Endodermal cell (in vitro differentiated cells): ENCODE data around the gene PSME3IP1. TPM values are rescaled to one million over a fixed set of nuclear protein-coding genes. Genes with fewer than 3 reads are reported as not detected.
A peak's percentile ranks its signal among the peaks of the same experiment; 100 is the strongest.

Experiments
- DNase-seq: peaks from one replicate; pipeline ENCODE4 v3.0.0-alpha.2; 2017
- H3K27ac ChIP-seq: 2 replicates; pipeline ENCODE4 v1.5.1; 2013; ENCODE audit warnings: mild to moderate bottlenecking, low read depth, low read length, moderate library complexity
- H3K27me3 ChIP-seq: 2 replicates; pipeline ENCODE4 v1.6.1; 2013; ENCODE audit warnings: mild to moderate bottlenecking, low read length, moderate library complexity; ENCODE audit not compliant: insufficient read depth, control insufficient read depth, poor library complexity, severe bottlenecking
- H3K36me3 ChIP-seq: 2 replicates; pipeline ENCODE4 v1.7.0; 2013; ENCODE audit warnings: mild to moderate bottlenecking, low read length, moderate library complexity; ENCODE audit not compliant: control insufficient read depth, insufficient read depth
- H3K4me1 ChIP-seq: one replicate; pipeline ENCODE4 v1.7.0; 2013; ENCODE audit warnings: low read length; ENCODE audit not compliant: control insufficient read depth, insufficient read depth
- H3K4me3 ChIP-seq: 2 replicates; pipeline ENCODE4 v1.5.1; 2013; ENCODE audit warnings: mild to moderate bottlenecking, low read length, moderate library complexity
- H3K9ac ChIP-seq: 2 replicates; pipeline ENCODE4 v1.6.1; 2013; ENCODE audit warnings: mild to moderate bottlenecking, low read length, moderate library complexity; ENCODE audit not compliant: poor library complexity, severe bottlenecking; ENCODE audit errors: extremely low read depth
- H3K9me3 ChIP-seq: 2 replicates; pipeline ENCODE4 v1.6.1; 2013; ENCODE audit warnings: mild to moderate bottlenecking, low read length, moderate library complexity; ENCODE audit not compliant: control insufficient read depth
- H3K27ac Mint-ChIP-seq: 2 replicates; pipeline ENCODE4 v1.8.0; 2020; ENCODE audit warnings: mixed read lengths
- H3K27me3 Mint-ChIP-seq: 2 replicates; pipeline ENCODE4 v1.8.0; 2021; ENCODE audit warnings: mild to moderate bottlenecking, mixed read lengths; ENCODE audit not compliant: insufficient read depth
- H3K36me3 Mint-ChIP-seq: 2 replicates; pipeline ENCODE4 v1.8.0; 2020; ENCODE audit warnings: low read depth, mixed read lengths
- H3K4me1 Mint-ChIP-seq: 2 replicates; pipeline ENCODE4 v1.8.0; 2020; ENCODE audit warnings: mixed read lengths
- H3K4me3 Mint-ChIP-seq: 2 replicates; pipeline ENCODE4 v1.8.0; 2020; ENCODE audit warnings: mild to moderate bottlenecking, moderate library complexity, mixed read lengths
- H3K9me3 Mint-ChIP-seq: 2 replicates; pipeline ENCODE4 v1.8.0; 2020; ENCODE audit warnings: mild to moderate bottlenecking, mixed read lengths
- CTCF ChIP-seq: fragments of 200-600 bp; sonication (generic); conservative IDR thresholded peaks from 2 replicates; pipeline ENCODE4 v1.5.0; 2021; ENCODE audit warnings: antibody characterized with exemption, mild to moderate bottlenecking
- WGBS, 2 experiments: methylation state at CpG; one replicate each; pipeline versions ENCODE4 v1.1.5 to v1.1.7; 2013; ENCODE audit warnings: missing lambda C conversion rate in 2 of 2, mixed read lengths in 1 of 2; ENCODE audit not compliant: insufficient coverage in 1 of 2, insufficient read length in 1 of 2; 5-methylcytosine and 5-hydroxymethylcytosine counted together
- total RNA-seq, 2 donors: library from RNA; stranded (reverse); fragmentation: NEBNext Ultra II Directional in 1 of 2; extraction: Animal tissue kit (Norgen Biotek cat#: 25700) in 1 of 2; gene quantifications; 2 replicates in 1 of 2; 3 replicates in 1 of 2; pipeline ENCODE4 v1.2.1, GENCODE V29; 2021

Gene PSME3IP1
- total RNA-seq, 2 donors from 2014 or later, result 94.2 to 102 TPM

GRCh38 chr16:57184113-57184512 is 1.7 kb downstream of the PSME3IP1 start:
- H3K9ac ChIP-seq, result no peak overlapping the region
- peaks cover 7% of the 10 kb centered on the region for H3K4me1 ChIP-seq
- H3K27me3 ChIP-seq, result no peaks in the 10 kb centered on the region
- H3K9me3 Mint-ChIP-seq, result no peaks in the 10 kb centered on the region
- peaks cover 2% of the 10 kb centered on the region for H3K36me3 ChIP-seq
- peaks cover 3% of the 10 kb centered on the region for H3K36me3 Mint-ChIP-seq
- no peak overlapping the region for H3K27ac ChIP-seq
- peaks cover 28% of the 10 kb centered on the region for H3K27me3 Mint-ChIP-seq
- H3K27ac Mint-ChIP-seq, result no peak overlapping the region
- H3K4me3 ChIP-seq, result peak overlapping the region; percentile 95
- WGBS, 2 experiments, result 93 to 100% methylated on average over 2 to 3 of the region's 4 CpGs
- H3K4me1 Mint-ChIP-seq, result peaks cover 23% of the 10 kb centered on the region
- TF ChIP-seq CTCF, result no peak
- DNase-seq, result no peak
- H3K4me3 Mint-ChIP-seq, result peak overlapping the region; percentile 99
- H3K9me3 ChIP-seq, result no peaks in the 10 kb centered on the region

GRCh38 chr16:57179215-57179828 is 6.5 kb downstream of the PSME3IP1 start:
- H3K4me1 ChIP-seq, result peaks cover 13% of the 10 kb centered on the region
- H3K27ac ChIP-seq, result no peak overlapping the region
- peaks cover 4% of the 10 kb centered on the region for H3K27me3 ChIP-seq
- Mint-ChIP-seq H3K27me3 (peaks cover 68% of the 10 kb centered on the region), H3K9me3 (no peaks in the 10 kb centered on the region), H3K4me3 (peak overlapping the region; percentile 31), H3K27ac (peak overlapping the region; percentile 80), H3K4me1 (peaks cover 22% of the 10 kb centered on the region), H3K36me3 (peaks cover 15% of the 10 kb centered on the region)
- H3K4me3 ChIP-seq, result peak overlapping the region; percentile 77
- 76 to 83% methylated on average over 3 of the region's 3 CpGs for WGBS, 2 experiments
- no peak for TF ChIP-seq CTCF
- peak overlapping the region; percentile 75 for H3K9ac ChIP-seq
- H3K9me3 ChIP-seq, result no peaks in the 10 kb centered on the region
- no peak for DNase-seq
- H3K36me3 ChIP-seq, result peaks cover 5% of the 10 kb centered on the region

GRCh38 chr16:57178793-57179212 is 7.0 kb downstream of the PSME3IP1 start:
- peaks cover 70% of the 10 kb centered on the region for H3K27me3 Mint-ChIP-seq

More at GRCh38 chr16:57178793-57179212, 7.0 kb downstream of the PSME3IP1 start:
- no peaks in the 10 kb centered on the region for H3K9me3 Mint-ChIP-seq
- Histone ChIP-seq H3K4me3 (peak overlapping the region; percentile 77), H3K27ac (peak overlapping the region; percentile 3), H3K9ac (peak overlapping the region; percentile 75), H3K9me3 (no peaks in the 10 kb centered on the region), H3K4me1 (peaks cover 13% of the 10 kb centered on the region), H3K27me3 (peaks cover 4% of the 10 kb centered on the region), H3K36me3 (peaks cover 5% of the 10 kb centered on the region)
- peaks cover 22% of the 10 kb centered on the region for H3K4me1 Mint-ChIP-seq
- DNase-seq, result peak; percentile 47
- TF ChIP-seq CTCF, result peak; percentile 38
- 20 to 51% methylated on average over 4 of the region's 4 CpGs for WGBS, 2 experiments
- peak overlapping the region; percentile 80 for H3K27ac Mint-ChIP-seq
- peak overlapping the region; percentile 31 for H3K4me3 Mint-ChIP-seq
- peaks cover 18% of the 10 kb centered on the region for H3K36me3 Mint-ChIP-seq
